HFFc6 (cell line): Measurements from ENCODE around the gene PPP4R2. TPM values are rescaled to one million over a fixed set of nuclear protein-coding genes. Genes with fewer than 3 reads are reported as not detected.

Source experiments
- DNase-seq: peaks from one replicate; pipeline ENCODE4 v3.0.0-alpha.2; 2018
- H3K27ac Mint-ChIP-seq: 2 replicates; pipeline ENCODE4 v1.8.0; 2020; ENCODE audit warnings: mild to moderate bottlenecking, mixed read lengths
- H3K27me3 Mint-ChIP-seq: 2 replicates; pipeline ENCODE4 v1.8.0; 2021; ENCODE audit warnings: mild to moderate bottlenecking, moderate library complexity, mixed read lengths; ENCODE audit not compliant: insufficient read depth
- H3K36me3 Mint-ChIP-seq: 2 replicates; pipeline ENCODE4 v1.8.0; 2021; ENCODE audit warnings: low read depth, mixed read lengths
- H3K4me1 Mint-ChIP-seq: 2 replicates; pipeline ENCODE4 v1.8.0; 2020; ENCODE audit warnings: low read depth, mixed read lengths
- H3K4me3 Mint-ChIP-seq: 2 replicates; pipeline ENCODE4 v1.8.0; 2020; ENCODE audit warnings: mild to moderate bottlenecking, moderate library complexity, mixed read lengths
- H3K9me3 Mint-ChIP-seq: 2 replicates; pipeline ENCODE4 v1.8.0; 2020; ENCODE audit warnings: mild to moderate bottlenecking, mixed read lengths
- CTCF ChIP-seq: fragments of 200-600 bp; sonication (generic); IDR thresholded peaks from 2 replicates; pipeline ENCODE4 v1.5.0; 2021; ENCODE audit warnings: antibody characterized with exemption, mild to moderate bottlenecking
- total RNA-seq, 6 experiments: library from RNA; stranded (reverse); fragmentation: NEBNext Ultra II Directional; extraction: Animal tissue kit (Norgen Biotek cat#: 25700); gene quantifications; 2 replicates in 1 of 6; 3 replicates in 5 of 6; pipeline ENCODE4 v1.2.3, GENCODE V29; 2021

Gene PPP4R2
- total RNA-seq, 6 experiments from 2014 or later, result 72.4 to 84.3 (median 79.4) TPM

DNA sequence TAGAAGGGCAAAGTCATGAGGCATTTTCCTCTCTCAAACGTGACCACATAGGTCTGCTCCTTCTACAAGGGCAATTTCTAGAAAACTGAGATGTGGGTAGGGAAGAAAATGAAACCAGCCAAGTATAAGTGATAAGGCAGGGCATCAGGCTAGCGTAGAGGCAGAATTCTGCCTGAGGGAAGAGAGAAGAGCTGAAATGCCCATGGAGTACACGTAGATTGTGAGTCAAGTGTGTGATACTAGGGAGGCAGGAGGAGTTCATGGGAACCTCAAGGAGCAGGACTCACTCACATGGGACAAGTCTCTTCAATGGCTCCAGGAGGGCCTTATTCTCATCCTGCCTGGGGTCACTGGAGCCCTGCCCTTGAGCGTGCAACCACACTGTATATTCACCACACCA is 34.9 kb upstream of the PPP4R2 start:
- Mint-ChIP-seq H3K4me3 (no peak overlapping the region), H3K27ac (no peak overlapping the region), H3K27me3 (peaks cover 5% of the 10 kb centered on the region), H3K36me3 (no peaks in the 10 kb centered on the region), H3K9me3 (no peaks in the 10 kb centered on the region), H3K4me1 (peaks cover 11% of the 10 kb centered on the region; the same call in 1 of the 2 replicates)
- no peak for TF ChIP-seq CTCF
- DNase-seq, result no peak

DNA sequence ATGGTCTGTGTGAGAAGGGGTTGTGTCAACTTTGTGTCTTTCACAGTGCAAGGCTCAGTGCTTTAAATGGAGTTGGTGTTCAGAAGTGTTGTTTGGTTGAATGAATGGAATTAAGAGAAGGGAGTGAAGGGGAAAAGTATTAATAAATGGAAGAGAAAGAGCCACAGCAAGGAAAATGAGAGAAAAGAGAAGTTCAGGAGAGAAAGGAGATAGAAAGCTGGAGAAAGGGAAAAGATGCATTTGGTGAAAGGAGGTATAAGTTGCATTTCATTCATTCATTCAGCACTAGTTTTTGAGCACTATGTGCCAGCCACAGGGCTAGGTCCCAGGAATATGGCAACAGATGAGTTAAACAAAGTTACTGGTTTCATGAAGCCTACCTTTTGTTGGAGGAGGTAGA is 34.3 kb upstream of the PPP4R2 start:
- Mint-ChIP-seq H3K27me3 (peaks cover 5% of the 10 kb centered on the region), H3K27ac (no peak overlapping the region), H3K4me3 (no peak overlapping the region), H3K9me3 (no peaks in the 10 kb centered on the region), H3K36me3 (no peaks in the 10 kb centered on the region), H3K4me1 (peaks cover 11% of the 10 kb centered on the region; the same call in 1 of the 2 replicates)
- DNase-seq, result no peak
- no peak for TF ChIP-seq CTCF

GRCh38 chr3:72964633-72965032 is 32.0 kb upstream of the PPP4R2 start:
- H3K36me3 Mint-ChIP-seq, result no peaks in the 10 kb centered on the region
- no peak for DNase-seq
- no peak overlapping the region for H3K27ac Mint-ChIP-seq
- TF ChIP-seq CTCF, result no peak
- no peaks in the 10 kb centered on the region for H3K9me3 Mint-ChIP-seq
- H3K27me3 Mint-ChIP-seq, result peaks cover 5% of the 10 kb centered on the region
- peaks cover 11% of the 10 kb centered on the region; the same call in 1 of the 2 replicates for H3K4me1 Mint-ChIP-seq
- H3K4me3 Mint-ChIP-seq, result no peak overlapping the region

DNA sequence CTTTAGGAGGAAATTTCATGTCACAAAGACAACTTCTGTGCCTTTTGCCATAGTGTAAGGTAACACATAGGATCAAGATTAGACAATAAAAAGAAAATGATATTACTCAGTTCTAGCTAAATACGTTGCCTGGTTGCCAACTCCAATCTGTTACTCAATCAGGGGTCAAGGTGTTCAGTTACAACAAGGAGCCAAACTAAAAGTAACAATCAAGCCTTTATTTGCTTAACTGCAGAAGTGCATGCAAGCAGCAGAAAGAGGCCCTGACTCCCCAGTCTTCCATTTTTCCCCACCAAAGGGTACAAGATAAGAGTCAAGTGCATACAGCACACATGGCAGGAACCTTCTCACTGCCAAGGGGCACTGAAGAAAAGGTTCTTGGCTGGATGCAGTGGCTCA is 28.3 kb upstream of the PPP4R2 start:
- TF ChIP-seq CTCF, result no peak
- Mint-ChIP-seq H3K4me1 (no peaks in the 10 kb centered on the region), H3K27me3 (no peaks in the 10 kb centered on the region; the same call in 1 of the 2 replicates)

DNA sequence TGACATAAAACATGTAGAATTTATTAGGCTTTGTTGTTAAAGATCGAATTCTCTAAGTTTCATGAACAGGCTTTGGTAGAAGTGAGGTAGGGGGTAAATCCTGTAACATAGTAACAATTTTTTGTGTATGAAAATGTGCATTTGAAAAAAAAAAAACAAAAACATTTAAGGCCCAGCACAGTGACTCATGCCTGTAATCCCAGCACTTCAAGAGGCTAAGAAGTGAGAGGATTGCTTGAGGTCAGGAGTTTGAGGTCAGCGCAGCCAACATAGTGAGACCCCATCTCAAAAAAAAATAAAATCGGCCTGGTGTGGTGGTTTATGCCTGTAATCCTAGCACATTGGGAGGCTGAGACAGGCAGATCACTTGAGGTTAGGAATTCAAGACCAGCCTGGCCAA is 26.8 kb upstream of the PPP4R2 start:
- Mint-ChIP-seq H3K27ac (no peak overlapping the region), H3K4me1 (no peaks in the 10 kb centered on the region), H3K9me3 (no peaks in the 10 kb centered on the region), H3K4me3 (no peak overlapping the region), H3K36me3 (no peaks in the 10 kb centered on the region), H3K27me3 (no peaks in the 10 kb centered on the region; the same call in 1 of the 2 replicates)
- no peak for TF ChIP-seq CTCF
- DNase-seq, result no peak

More for the DNA sequence above, 28.3 kb upstream of the PPP4R2 start:
- no peak for DNase-seq
- H3K4me3 Mint-ChIP-seq, result no peak overlapping the region
- H3K27ac Mint-ChIP-seq, result no peak overlapping the region
- H3K36me3 Mint-ChIP-seq, result no peaks in the 10 kb centered on the region
- H3K9me3 Mint-ChIP-seq, result no peaks in the 10 kb centered on the region

DNA sequence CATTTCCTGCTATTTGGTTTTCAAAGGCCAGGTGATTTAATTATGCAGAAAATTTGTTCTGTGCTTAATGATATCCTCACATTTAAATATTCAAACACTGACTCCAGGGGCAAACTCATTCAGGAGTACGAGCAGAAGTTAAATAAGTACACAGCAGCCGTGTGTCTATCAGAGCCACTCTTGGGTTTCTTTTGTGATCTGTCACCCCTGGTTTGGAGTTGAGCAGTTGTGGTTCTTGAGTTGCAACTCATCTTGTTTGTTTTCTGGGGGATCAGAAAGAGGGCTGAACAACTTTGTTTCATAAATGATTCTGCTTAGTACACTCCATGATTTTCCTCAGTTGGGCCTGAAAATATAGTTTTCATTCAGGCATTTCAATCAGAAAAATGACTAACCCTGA is 25.7 kb upstream of the PPP4R2 start:
- no peaks in the 10 kb centered on the region for H3K9me3 Mint-ChIP-seq
- no peak overlapping the region for H3K27ac Mint-ChIP-seq
- H3K4me1 Mint-ChIP-seq, result no peaks in the 10 kb centered on the region
- H3K4me3 Mint-ChIP-seq, result no peak overlapping the region
- H3K36me3 Mint-ChIP-seq, result no peaks in the 10 kb centered on the region
- no peak for DNase-seq
- no peaks in the 10 kb centered on the region for H3K27me3 Mint-ChIP-seq
- TF ChIP-seq CTCF, result no peak
